Neutrophil (primary cell): ENCODE measurements around the gene TCTA.

Source experiments
- H3K27ac ChIP-seq: fragments of 200-600 bp; sonication (generic); 2 replicates; pipeline ENCODE4 v1.5.1; 2016; ENCODE audit warnings: mild to moderate bottlenecking, moderate library complexity
- H3K27me3 ChIP-seq: fragments of 200-600 bp; sonication (generic); 2 replicates; pipeline ENCODE4 v1.6.0; 2016; ENCODE audit warnings: mild to moderate bottlenecking
- H3K36me3 ChIP-seq: fragments of 200-600 bp; sonication (generic); 2 replicates; pipeline ENCODE4 v1.5.1; 2017
- H3K4me1 ChIP-seq, 2 experiments: fragments of 200-600 bp in 1 of 2; sonication (generic) in 1 of 2; 1 replicate in 1 of 2; 2 replicates in 1 of 2; pipeline versions ENCODE4 v1.5.1 to v1.6.1; 2013 to 2016; ENCODE audit warnings: low read depth in 1 of 2, low read length in 1 of 2, mild to moderate bottlenecking in 1 of 2, moderate library complexity in 1 of 2; ENCODE audit not compliant: control insufficient read depth in 1 of 2, insufficient read depth in 1 of 2
- H3K4me3 ChIP-seq, 2 experiments: fragments of 200-600 bp in 1 of 2; sonication (generic) in 1 of 2; 1 replicate in 1 of 2; 2 replicates in 1 of 2; pipeline ENCODE4 v1.5.1; 2013 to 2016; ENCODE audit warnings: low read depth in 1 of 2, low read length in 1 of 2, mild to moderate bottlenecking in 1 of 2, moderate library complexity in 1 of 2
- H3K9me3 ChIP-seq: fragments of 200-600 bp; sonication (generic); 2 replicates; pipeline ENCODE4 v1.5.1; 2016
- CTCF ChIP-seq: fragments of 200-600 bp; sonication (generic); IDR thresholded peaks from 2 replicates; pipeline ENCODE4 v1.5.1; 2016; ENCODE audit warnings: antibody characterized with exemption

Gene TCTA

GRCh38 chr3:49411535-49411967 is 672 bp upstream of the TCTA start:
- TF ChIP-seq CTCF = no peak
- peaks cover 85% of the 10 kb centered on the region in 2 experiments for H3K4me1 ChIP-seq
- H3K27ac ChIP-seq = peak overlapping the region; percentile 99
- H3K9me3 ChIP-seq = no peaks in the 10 kb centered on the region
- peak overlapping the region; percentile 86 to 88 for H3K4me3 ChIP-seq
- H3K36me3 ChIP-seq = no peaks in the 10 kb centered on the region
- no peaks in the 10 kb centered on the region for H3K27me3 ChIP-seq

- Histone ChIP-seq H3K27ac (peak overlapping the region; percentile 99), H3K4me3 (peak overlapping the region; percentile 86 to 88), H3K27me3 (no peaks in the 10 kb centered on the region), H3K36me3 (no peaks in the 10 kb centered on the region), H3K9me3 (no peaks in the 10 kb centered on the region), H3K4me1 (peaks cover 85% of the 10 kb centered on the region in 2 experiments)
- no peak for TF ChIP-seq CTCF
Measured at GRCh38 chr3:49412632-49413337, 562 bp downstream of the TCTA start.

GRCh38 chr3:49413338-49413734 is 1.1 kb downstream of the TCTA start:
- Histone ChIP-seq H3K36me3 (no peaks in the 10 kb centered on the region), H3K27ac (peak overlapping the region; percentile 99), H3K27me3 (no peaks in the 10 kb centered on the region), H3K4me1 (peaks cover 81% of the 10 kb centered on the region in 2 experiments), H3K9me3 (no peaks in the 10 kb centered on the region), H3K4me3 (peak overlapping the region; percentile 86 to 88)
- TF ChIP-seq CTCF = no peak

GRCh38 chr3:49414753-49415152 is 2.5 kb downstream of the TCTA start:
- Histone ChIP-seq H3K36me3 (peaks cover 7% of the 10 kb centered on the region), H3K9me3 (no peaks in the 10 kb centered on the region), H3K4me3 (peak overlapping the region in 1 of 2 experiments; percentile 47), H3K27ac (peak overlapping the region; percentile 99), H3K27me3 (no peaks in the 10 kb centered on the region), H3K4me1 (peaks cover 67 to 69% of the 10 kb centered on the region in 2 experiments)
- TF ChIP-seq CTCF = no peak

GRCh38 chr3:49415931-49416601 is 3.8 kb downstream of the TCTA start:
- peaks cover 54 to 55% of the 10 kb centered on the region in 2 experiments for H3K4me1 ChIP-seq
- H3K9me3 ChIP-seq = no peaks in the 10 kb centered on the region
- peaks cover 7% of the 10 kb centered on the region for H3K36me3 ChIP-seq
- H3K27me3 ChIP-seq = no peaks in the 10 kb centered on the region
- H3K4me3 ChIP-seq = peak overlapping the region; percentile 27 to 47
- H3K27ac ChIP-seq = peak overlapping the region; percentile 99
- TF ChIP-seq CTCF = no peak
